ENCODE results near the gene ANTXRL. TPM values are rescaled to one million over a fixed set of nuclear protein-coding genes. Genes with fewer than 3 reads are reported as not detected.

ANTXRL gene
- total and polyA plus RNA-seq, 2 experiments from 2014 or later: not detected

DNA sequence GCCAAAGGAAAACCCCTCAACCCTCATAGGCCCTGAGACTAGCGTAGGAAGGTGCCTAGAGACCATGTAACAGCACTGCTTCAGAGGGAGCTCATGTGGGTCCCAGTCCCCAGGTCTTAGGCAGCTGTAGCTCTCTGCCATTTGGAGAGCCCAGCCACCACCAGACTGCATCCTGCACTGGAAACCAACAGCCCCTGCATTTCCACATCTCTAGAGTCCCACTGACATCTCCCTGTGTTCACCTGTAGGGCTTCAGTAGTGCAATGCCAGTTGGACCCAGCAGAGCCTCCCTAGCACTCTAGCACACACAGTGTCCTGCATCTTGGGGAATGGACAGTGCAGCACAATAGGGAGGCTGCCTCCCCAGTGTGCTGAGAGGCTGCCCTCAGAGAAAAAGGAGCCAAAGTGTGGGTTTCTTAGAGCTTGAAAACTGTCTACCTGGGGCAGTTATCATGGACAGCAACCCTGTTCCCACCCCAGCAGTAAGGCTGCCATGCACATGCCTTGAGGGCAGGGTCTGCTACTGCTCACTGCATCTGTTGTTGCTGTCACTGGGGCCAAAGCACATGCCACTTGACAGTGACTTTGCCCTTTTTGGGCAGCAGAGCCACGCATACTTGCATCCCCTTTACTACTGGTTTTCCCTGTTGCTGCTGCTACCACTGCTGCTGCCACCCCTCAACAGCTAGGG is 46.7 kb upstream of the ANTXRL start:
- Histone ChIP-seq H3K79me2 (replicated peaks; ENCODE audit: insufficient read depth) (no peaks in the 10 kb centered on the region), H3K9me2 (ENCODE audit: insufficient read depth) (no peaks in the 10 kb centered on the region), H4K20me1 (replicated peaks; ENCODE audit: insufficient read depth) (no peaks in the 10 kb centered on the region), H3K4me3 (no peak overlapping the region), H3F3A (replicated peaks; ENCODE audit: low read depth) (no peaks in the 10 kb centered on the region), H3K27ac (ENCODE audit: low read depth) (no peak overlapping the region), H3K36me3 (ENCODE audit: insufficient read depth) (no peaks in the 10 kb centered on the region), H2AFZ (no peak overlapping the region), H3K4me1 (ENCODE audit: insufficient read depth) (no peaks in the 10 kb centered on the region), H3K4me2 (no peak overlapping the region), H3K27me3 (ENCODE audit: insufficient read depth) (no peaks in the 10 kb centered on the region)
- peaks cover 4% of the 10 kb centered on the region; the same call in 1 of the 3 replicates for H3K9me3 Mint-ChIP-seq
- DNase-seq (ENCODE audit: low spot score) (no peak), ATAC-seq (no peak)
- no peak overlapping the region for H3K4me3 Mint-ChIP-seq
- no peaks in the 10 kb centered on the region; the same call in 2 of the 3 replicates for H3K36me3 Mint-ChIP-seq (ENCODE audit: low read depth)
- H3K27me3 Mint-ChIP-seq (ENCODE audit: insufficient read depth, low read depth, poor library complexity): peaks cover 4% of the 10 kb centered on the region
- H3K27ac Mint-ChIP-seq: no peak overlapping the region
- no peaks in the 10 kb centered on the region for H3K4me1 Mint-ChIP-seq
- TF ChIP-seq JUNB (IDR thresholded peaks at IDR 0.05; ENCODE audit: unreplicated experiment) (no peak), POLR2AphosphoS5 (IDR thresholded peaks at IDR 0.05; ENCODE audit: low read depth) (no peak), NANOG (IDR thresholded peaks at IDR 0.05; ENCODE audit: borderline replicate concordance) (no peak)
- TF ChIP-seq, protein P1, sequence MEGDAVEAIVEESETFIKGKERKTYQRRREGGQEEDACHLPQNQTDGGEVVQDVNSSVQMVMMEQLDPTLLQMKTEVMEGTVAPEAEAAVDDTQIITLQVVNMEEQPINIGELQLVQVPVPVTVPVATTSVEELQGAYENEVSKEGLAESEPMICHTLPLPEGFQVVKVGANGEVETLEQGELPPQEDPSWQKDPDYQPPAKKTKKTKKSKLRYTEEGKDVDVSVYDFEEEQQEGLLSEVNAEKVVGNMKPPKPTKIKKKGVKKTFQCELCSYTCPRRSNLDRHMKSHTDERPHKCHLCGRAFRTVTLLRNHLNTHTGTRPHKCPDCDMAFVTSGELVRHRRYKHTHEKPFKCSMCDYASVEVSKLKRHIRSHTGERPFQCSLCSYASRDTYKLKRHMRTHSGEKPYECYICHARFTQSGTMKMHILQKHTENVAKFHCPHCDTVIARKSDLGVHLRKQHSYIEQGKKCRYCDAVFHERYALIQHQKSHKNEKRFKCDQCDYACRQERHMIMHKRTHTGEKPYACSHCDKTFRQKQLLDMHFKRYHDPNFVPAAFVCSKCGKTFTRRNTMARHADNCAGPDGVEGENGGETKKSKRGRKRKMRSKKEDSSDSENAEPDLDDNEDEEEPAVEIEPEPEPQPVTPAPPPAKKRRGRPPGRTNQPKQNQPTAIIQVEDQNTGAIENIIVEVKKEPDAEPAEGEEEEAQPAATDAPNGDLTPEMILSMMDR (conservative IDR thresholded peaks at IDR 0.05; ENCODE audit: low read depth in 2 of 2): no peak

DNA sequence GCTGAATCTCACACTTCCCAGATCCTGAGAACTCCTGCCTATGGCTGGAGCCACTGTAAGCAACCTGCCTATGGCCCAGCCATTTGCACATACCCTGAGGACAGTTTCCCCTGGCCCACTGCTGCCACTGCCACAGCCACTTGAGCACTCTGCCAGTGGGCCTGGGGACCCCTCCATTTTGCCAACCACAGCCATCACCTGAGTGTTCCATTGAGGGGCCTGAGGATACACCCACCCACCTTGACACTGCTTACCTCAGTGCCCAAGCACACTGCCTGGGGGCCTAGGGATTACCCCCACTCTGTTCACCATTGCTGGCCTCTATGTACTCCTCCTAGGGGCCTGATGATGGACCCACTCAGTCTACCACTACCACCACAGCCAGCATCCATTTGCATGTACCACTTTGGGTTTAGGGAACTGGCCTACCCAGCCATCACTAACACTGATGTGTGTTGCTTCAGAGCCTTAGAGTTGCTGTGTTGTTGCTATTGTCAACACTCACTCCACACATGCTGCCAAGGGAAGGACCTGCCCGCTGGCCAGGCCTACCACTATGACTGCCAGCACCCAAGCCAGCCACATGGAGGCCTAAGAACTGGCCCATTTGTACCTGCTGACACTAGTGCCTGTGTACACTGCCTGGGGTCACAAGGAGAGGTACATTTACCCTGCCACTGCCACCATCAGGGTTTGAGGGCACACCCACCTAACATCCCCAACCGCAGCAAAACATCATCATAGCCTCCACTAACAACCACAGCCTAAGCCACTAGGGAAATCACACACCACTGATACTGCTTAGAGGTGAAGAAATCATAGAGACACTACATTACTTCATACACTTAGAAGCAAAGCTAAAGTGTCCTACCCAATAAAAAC is 45.9 kb upstream of the ANTXRL start:
- no peaks in the 10 kb centered on the region for H3K4me1 Mint-ChIP-seq
- DNase-seq (ENCODE audit: low spot score) (no peak), ATAC-seq (no peak)
- H3K9me2 ChIP-seq (ENCODE audit: insufficient read depth): no peaks in the 10 kb centered on the region
- TF ChIP-seq, protein P2, sequence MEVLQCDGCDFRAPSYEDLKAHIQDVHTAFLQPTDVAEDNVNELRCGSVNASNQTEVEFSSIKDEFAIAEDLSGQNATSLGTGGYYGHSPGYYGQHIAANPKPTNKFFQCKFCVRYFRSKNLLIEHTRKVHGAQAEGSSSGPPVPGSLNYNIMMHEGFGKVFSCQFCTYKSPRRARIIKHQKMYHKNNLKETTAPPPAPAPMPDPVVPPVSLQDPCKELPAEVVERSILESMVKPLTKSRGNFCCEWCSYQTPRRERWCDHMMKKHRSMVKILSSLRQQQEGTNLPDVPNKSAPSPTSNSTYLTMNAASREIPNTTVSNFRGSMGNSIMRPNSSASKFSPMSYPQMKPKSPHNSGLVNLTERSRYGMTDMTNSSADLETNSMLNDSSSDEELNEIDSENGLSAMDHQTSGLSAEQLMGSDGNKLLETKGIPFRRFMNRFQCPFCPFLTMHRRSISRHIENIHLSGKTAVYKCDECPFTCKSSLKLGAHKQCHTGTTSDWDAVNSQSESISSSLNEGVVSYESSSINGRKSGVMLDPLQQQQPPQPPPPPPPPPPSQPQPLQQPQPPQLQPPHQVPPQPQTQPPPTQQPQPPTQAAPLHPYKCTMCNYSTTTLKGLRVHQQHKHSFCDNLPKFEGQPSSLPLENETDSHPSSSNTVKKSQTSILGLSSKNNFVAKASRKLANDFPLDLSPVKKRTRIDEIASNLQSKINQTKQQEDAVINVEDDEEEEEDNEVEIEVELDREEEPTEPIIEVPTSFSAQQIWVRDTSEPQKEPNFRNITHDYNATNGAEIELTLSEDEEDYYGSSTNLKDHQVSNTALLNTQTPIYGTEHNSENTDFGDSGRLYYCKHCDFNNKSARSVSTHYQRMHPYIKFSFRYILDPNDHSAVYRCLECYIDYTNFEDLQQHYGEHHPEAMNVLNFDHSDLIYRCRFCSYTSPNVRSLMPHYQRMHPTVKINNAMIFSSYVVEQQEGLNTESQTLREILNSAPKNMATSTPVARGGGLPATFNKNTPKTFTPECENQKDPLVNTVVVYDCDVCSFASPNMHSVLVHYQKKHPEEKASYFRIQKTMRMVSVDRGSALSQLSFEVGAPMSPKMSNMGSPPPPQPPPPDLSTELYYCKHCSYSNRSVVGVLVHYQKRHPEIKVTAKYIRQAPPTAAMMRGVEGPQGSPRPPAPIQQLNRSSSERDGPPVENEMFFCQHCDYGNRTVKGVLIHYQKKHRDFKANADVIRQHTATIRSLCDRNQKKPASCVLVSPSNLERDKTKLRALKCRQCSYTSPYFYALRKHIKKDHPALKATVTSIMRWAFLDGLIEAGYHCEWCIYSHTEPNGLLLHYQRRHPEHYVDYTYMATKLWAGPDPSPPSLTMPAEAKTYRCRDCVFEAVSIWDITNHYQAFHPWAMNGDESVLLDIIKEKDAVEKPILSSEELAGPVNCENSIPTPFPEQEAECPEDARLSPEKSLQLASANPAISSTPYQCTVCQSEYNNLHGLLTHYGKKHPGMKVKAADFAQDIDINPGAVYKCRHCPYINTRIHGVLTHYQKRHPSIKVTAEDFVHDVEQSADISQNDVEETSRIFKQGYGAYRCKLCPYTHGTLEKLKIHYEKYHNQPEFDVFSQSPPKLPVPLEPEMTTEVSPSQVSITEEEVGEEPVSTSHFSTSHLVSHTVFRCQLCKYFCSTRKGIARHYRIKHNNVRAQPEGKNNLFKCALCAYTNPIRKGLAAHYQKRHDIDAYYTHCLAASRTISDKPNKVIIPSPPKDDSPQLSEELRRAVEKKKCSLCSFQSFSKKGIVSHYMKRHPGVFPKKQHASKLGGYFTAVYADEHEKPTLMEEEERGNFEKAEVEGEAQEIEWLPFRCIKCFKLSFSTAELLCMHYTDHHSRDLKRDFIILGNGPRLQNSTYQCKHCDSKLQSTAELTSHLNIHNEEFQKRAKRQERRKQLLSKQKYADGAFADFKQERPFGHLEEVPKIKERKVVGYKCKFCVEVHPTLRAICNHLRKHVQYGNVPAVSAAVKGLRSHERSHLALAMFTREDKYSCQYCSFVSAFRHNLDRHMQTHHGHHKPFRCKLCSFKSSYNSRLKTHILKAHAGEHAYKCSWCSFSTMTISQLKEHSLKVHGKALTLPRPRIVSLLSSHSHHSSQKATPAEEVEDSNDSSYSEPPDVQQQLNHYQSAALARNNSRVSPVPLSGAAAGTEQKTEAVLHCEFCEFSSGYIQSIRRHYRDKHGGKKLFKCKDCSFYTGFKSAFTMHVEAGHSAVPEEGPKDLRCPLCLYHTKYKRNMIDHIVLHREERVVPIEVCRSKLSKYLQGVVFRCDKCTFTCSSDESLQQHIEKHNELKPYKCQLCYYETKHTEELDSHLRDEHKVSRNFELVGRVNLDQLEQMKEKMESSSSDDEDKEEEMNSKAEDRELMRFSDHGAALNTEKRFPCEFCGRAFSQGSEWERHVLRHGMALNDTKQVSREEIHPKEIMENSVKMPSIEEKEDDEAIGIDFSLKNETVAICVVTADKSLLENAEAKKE (CRISPR knock-in tag; IDR thresholded peaks at IDR 0.05): no peak
- peaks cover 4% of the 10 kb centered on the region for H3K27me3 Mint-ChIP-seq (ENCODE audit: insufficient read depth, low read depth, poor library complexity)
- no peaks in the 10 kb centered on the region; the same call in 2 of the 3 replicates for H3K36me3 Mint-ChIP-seq (ENCODE audit: low read depth)
- no peak overlapping the region for H2AFZ ChIP-seq
- H3F3A ChIP-seq (replicated peaks; ENCODE audit: low read depth): no peaks in the 10 kb centered on the region
- H3K4me3 ChIP-seq: no peak overlapping the region
- no peaks in the 10 kb centered on the region for H4K20me1 ChIP-seq (replicated peaks; ENCODE audit: insufficient read depth)
- H3K9me3 Mint-ChIP-seq: peaks cover 4% of the 10 kb centered on the region; the same call in 1 of the 3 replicates
- H3K27me3 ChIP-seq (ENCODE audit: insufficient read depth): no peaks in the 10 kb centered on the region
- no peak overlapping the region for H3K4me2 ChIP-seq
- H3K4me3 Mint-ChIP-seq: no peak overlapping the region
- no peak overlapping the region; the same call in 1 of the 2 replicates for H3K27ac Mint-ChIP-seq
- no peak overlapping the region for H3K27ac ChIP-seq (ENCODE audit: low read depth)
- no peaks in the 10 kb centered on the region for H3K4me1 ChIP-seq (ENCODE audit: insufficient read depth)
- H3K36me3 ChIP-seq (ENCODE audit: insufficient read depth): no peaks in the 10 kb centered on the region
- no peaks in the 10 kb centered on the region for H3K79me2 ChIP-seq (replicated peaks; ENCODE audit: insufficient read depth)

All from GM23338 (cell line).